HL-60/S4 (cell line): ENCODE measurements around the gene PTCD2.

ENCODE experiments used
- in situ Hi-C: fragments of 300-500 bp; cut with MboI; formaldehyde crosslinking; loops from 2 replicates; pipeline ENCODE4 v1.14.3; 2022; ENCODE audit warnings: low sequenced_read_pairs

The PTCD2 gene

GRCh38 chr5:72337159-72337558 lies 17.0 kb downstream of the PTCD2 start:
- in situ Hi-C loops, result no loop called here

GRCh38 chr5:72338689-72339209 lies 18.6 kb downstream of the PTCD2 start:
- in situ Hi-C loops, result no loop called here

DNA sequence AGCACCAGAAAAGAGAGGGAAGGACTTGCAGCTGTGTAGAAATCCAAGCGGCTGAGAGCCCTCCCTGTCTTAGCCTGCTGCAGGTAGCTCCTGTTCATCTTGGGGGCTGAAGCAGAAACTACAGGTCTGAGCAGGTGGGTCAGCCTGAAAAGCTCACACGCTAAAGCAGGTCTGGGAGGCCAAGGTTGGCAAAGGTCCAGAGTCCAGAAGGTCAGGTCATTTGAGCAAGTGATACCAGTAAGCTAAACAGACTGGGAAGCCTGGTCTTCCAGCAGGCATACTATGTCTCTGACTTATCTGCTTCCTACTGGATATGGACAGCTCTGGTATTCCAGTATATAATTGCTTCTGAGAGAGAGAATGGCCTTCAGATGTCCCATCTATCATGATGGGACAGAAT lies 26.2 kb downstream of the PTCD2 start:
- in situ Hi-C loops, result no loop called here

GRCh38 chr5:72347801-72348308 lies 27.7 kb downstream of the PTCD2 start:
- in situ Hi-C loops, result no loop called here

DNA sequence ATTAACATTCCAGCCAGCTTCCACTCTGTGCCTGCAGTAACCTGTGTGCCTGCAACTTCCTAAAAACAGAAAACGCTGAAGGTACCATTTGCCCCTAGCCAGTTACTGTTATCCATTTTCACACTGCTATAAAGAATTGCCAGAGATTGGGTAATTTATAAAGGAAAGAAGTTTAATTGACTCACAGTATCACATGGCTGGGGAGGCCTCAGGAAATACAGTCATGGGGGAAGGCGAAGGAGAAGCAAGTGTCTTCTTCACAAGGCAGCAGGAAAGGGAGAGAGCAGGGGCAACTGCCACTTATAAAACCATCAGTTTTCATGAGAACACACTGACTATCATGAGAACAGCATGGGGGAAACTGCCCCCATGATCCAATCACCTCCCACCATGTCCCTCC lies 31.2 kb downstream of the PTCD2 start:
- in situ Hi-C loops, result loop anchor here (25.0 kb wide), 1 partner anchor 186 kb away; no protein-coding TSS in a partner anchor

- in situ Hi-C loops, result loop anchor here (25.0 kb wide), 1 partner anchor 185 kb away; no protein-coding TSS in a partner anchor
These were observed 32.4 kb downstream of the PTCD2 start for GRCh38 chr5:72352616-72353015.

DNA sequence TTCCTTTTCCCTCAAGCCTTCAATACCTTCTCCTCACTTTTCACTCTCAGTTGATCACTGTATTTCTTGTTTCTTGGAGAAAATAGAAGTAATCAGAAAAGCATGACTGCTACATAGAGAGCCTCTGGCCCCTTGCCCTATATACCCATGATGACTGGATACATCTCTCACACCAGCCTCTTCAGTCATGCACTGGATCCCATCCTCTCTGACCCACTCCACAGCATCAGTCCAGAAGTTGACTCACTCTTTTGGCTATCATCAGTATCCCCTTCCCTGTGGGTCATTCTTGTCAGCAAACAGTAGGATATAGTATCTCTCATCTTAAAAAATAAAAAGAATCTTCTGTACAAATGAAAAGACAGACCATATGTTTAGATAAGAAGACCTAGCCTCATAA lies 32.9 kb downstream of the PTCD2 start:
- in situ Hi-C loops, result loop anchor here (25.0 kb wide), 1 partner anchor 184 kb away; no protein-coding TSS in a partner anchor

DNA sequence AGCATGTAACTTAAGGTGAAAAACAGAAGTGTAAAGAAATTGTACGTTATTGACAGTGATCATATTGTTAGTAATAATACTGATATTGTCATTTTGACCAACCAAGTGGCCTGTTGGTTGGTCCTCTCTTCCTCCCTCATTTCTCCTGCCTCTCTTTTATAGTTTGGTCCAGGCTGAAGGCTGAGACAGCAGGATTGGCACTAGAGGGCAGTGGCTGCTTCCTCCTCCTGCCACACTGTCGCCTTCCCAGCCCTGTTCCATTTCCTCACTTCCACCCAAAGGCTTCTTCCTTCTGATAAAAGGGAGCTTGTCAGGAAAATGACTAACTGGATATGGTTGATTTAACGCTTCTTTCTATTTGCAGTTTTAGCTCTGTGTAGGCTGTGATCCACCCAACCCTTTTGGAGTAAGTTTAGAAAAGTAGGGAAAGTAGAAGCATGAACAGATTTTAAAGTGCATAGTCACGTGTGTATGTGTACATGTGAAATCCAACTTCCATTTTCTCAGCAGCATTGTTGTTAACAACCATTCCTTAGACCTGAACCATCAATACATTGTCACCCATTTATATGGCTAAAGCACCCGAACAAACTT lies 35.6 kb downstream of the PTCD2 start:
- in situ Hi-C loops, result loop anchor here (25.0 kb wide), 1 partner anchor 181 kb away; no protein-coding TSS in a partner anchor

GRCh38 chr5:72356361-72356760 lies 36.2 kb downstream of the PTCD2 start:
- in situ Hi-C loops, result loop anchor here (25.0 kb wide), 1 partner anchor 181 kb away; no protein-coding TSS in a partner anchor

DNA sequence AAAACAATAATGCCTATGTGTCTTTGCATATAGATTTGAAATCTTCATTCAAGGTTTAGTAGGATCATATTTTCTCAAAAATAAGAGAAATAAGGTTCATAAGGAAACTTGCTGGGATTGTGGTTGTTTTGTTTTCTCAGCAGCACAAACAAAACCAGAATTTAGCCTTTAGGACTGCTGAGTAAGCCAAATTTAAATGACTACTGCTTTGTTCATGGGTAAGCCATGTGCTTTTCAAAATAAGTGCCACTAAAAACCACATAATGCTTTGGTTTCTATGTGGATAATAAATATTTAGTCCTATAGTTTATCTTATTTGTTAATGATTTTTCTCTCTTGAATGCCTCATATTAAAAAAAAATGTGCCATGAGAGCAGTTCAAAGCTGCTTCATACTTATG lies 38.8 kb downstream of the PTCD2 start:
- in situ Hi-C loops, result loop anchor here (25.0 kb wide), 1 partner anchor 178 kb away; no protein-coding TSS in a partner anchor

- in situ Hi-C loops, result loop anchor here (25.0 kb wide), 1 partner anchor 177 kb away; no protein-coding TSS in a partner anchor
These were observed 39.7 kb downstream of the PTCD2 start for GRCh38 chr5:72359886-72360285.

- in situ Hi-C loops, result loop anchor here (25.0 kb wide), 1 partner anchor 174 kb away; no protein-coding TSS in a partner anchor
These were observed 43.1 kb downstream of the PTCD2 start for GRCh38 chr5:72363166-72363802.

DNA sequence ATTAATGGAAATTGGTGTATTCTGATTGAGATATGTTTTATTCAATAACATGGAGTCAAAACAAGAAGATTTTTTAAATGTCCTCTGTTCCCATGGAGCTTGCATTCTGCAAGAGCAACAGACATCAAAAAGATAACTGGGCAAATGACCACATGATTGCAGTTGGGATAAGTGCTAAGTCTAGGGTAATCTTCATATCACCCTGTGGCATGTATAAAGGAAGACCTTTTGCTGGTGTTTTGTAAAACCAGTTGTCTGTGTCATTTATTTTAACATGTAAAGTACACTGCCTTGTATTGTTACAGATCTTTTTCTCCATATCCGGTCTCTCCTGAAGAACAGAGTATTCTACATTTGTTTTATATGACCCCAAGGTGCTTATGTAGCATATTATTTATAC lies 44.0 kb downstream of the PTCD2 start:
- in situ Hi-C loops, result loop anchor here (25.0 kb wide), 1 partner anchor 173 kb away; no protein-coding TSS in a partner anchor

DNA sequence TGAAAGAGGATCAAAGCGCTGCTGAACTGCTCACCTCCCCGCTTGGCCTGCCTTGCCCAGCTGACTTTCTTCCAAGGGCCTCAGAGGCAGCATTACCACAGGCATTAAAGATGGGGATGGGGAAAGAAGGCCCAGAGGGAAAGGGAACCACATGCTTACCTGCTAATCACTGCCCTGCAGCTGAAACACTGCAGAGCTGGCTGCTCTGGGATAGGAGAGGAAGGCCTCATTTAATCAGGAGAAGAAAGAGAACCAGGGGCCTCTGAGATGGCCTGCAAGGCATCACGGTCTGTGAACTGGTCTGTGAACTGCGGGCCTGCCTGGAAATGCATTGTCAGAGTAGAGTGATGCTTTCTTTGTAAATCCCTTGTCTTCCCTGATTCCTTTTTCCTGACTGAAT lies 44.8 kb downstream of the PTCD2 start:
- in situ Hi-C loops, result loop anchor here (25.0 kb wide), 1 partner anchor 172 kb away; no protein-coding TSS in a partner anchor

DNA sequence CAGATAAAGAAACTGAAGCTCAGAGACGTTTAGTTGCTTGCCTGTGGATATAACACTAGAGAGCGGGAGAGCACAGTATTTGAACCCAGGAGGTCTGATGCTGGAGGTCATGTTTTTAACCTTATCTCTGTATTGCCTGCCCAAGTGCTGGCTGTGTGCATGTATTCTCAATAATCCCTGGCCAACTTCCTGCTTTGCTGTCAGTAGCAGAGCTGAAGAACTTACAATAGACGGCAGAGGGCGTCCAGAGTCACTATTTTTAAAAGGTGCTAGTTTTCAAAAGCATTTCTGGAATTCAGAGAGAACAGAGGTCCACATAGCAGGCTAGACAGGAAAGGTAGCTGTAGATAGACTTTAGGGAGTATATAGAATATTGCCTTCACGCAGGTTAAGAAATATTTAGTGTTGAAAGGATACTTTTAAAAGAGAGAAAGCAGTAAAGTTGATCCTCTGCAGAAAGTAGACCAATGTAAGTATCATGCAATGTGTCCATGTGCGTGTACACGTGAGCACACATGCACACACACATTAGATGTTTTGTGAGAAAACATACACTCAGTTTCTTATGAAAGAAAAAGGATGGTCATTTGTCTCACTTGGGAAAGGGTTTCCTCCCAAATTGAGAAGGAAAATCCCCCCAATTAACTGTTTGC lies 46.3 kb downstream of the PTCD2 start:
- in situ Hi-C loops, result loop anchor here (25.0 kb wide), 1 partner anchor 171 kb away; no protein-coding TSS in a partner anchor

GRCh38 chr5:72368271-72368670 lies 48.1 kb downstream of the PTCD2 start:
- in situ Hi-C loops, result loop anchor here (25.0 kb wide), 1 partner anchor 169 kb away; no protein-coding TSS in a partner anchor

DNA sequence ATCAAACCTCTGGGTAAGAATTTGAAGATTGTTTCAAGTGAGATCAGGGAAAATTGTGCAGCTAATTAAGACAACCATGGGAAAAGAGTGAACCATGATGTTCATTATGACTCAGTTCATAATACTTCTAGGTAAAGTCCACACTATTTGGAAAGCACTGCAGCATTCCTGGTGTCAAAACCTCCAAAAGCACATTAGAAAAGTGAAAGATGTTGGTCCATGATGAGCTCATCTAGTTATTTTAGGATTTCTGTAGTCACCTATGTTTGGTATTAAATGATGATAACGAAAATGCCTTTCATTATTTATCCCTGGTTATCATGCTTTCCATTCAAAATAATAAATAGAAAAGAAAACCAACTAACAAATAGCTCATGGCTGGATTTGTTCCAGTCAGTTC lies 49.1 kb downstream of the PTCD2 start:
- in situ Hi-C loops, result loop anchor here (25.0 kb wide), 1 partner anchor 168 kb away; no protein-coding TSS in a partner anchor

- in situ Hi-C loops, result loop anchor here (25.0 kb wide), 1 partner anchor 168 kb away; no protein-coding TSS in a partner anchor
These were observed 49.5 kb downstream of the PTCD2 start for GRCh38 chr5:72369711-72370110.

GRCh38 chr5:72372331-72372730 lies 52.2 kb downstream of the PTCD2 start:
- in situ Hi-C loops, result loop anchor here (25.0 kb wide), 1 partner anchor 165 kb away; no protein-coding TSS in a partner anchor

DNA sequence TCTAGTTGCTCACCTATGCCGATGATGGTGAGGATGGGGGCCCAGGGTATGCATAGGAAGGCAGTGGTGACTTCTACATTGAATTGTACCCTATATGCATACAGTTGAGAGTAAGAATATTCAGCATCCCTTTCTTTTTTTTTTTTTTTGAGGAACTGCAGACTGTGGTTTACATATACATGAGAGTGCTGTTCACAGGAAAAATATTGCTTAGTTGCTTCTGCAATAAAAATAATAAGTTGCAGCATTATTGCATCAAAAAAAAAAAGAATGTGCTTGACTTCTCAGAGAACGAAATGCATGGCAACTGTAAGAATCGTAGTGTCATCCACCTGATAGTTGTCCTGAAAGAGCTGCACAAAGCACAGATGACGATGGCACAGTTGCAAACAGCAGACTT lies 52.8 kb downstream of the PTCD2 start:
- in situ Hi-C loops, result loop anchor here (25.0 kb wide), 1 partner anchor 164 kb away; no protein-coding TSS in a partner anchor

DNA sequence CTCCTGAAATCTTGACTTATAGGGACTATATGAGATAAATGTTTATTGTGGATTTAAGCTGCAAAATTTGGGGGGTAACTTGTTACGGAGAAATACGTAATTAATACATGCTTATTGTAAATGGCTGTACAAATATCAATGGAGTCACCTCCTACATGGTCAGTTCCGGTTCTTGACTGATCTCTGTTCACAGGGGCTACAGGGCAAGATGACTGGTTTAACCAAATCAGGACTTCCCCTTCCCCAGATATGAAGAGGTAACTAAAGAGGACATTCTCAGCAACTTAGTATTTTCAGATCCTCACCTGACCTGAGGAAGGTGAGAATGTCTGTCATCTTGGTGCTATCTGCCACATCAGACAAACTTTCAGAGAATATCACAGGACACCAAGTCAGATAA lies 54.7 kb downstream of the PTCD2 start:
- in situ Hi-C loops, result loop anchor here (25.0 kb wide), 1 partner anchor 162 kb away; no protein-coding TSS in a partner anchor
